Measurements from ENCODE around the gene ZNF688.

Gene ZNF688

GRCh38 chr16:30585022-30585399 lies 13.5 kb upstream of the ZNF688 start:
- no peak for DNase-seq

DNA sequence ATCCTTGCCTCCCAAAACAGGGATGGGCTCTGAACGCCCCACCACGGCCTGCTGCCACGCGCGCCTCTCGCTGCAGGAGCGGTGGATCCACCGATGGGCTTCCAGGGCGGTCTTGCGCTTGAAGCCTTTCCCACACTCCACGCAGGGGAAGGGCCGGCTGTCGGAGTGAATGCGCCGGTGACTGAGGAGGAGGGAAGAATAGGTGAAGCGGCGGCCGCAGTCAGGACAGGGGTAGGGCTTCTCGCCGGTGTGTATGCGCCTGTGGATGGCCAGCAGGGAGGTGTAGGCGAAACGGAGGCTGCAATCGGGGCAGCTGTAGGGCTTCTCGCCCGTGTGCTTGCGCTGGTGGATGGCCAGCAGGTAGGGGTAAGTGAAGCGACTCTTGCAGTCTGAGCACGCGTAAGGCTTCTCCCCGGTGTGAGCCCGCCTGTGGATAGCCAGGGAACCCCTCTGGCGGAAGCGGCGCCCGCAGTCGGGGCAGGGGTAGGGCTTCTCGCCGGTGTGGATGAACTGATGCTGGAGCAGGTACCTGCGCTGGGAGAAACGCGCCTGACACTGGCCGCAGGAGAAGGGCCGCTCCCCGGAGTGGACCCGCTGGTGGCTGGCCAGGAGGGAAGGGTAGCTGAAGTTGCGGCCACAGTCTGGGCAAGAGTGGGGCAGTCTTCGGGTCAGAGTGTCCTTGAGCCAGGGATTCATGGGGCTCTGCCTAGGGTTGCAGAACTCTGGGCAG lies 11.3 kb upstream of the ZNF688 start:
- DNase-seq = no peak

- no peak for DNase-seq
Observed at GRCh38 chr16:30581457-30581856, 9.9 kb upstream of the ZNF688 start.

- no peak for DNase-seq
Observed at GRCh38 chr16:30574678-30575077, 3.2 kb upstream of the ZNF688 start.

- DNase-seq = no peak
Observed at GRCh38 chr16:30570636-30571444, 674 bp downstream of the ZNF688 start.

- DNase-seq = no peak
Observed at GRCh38 chr16:30569746-30570635, 1.5 kb downstream of the ZNF688 start.

GRCh38 chr16:30569281-30569680 lies 2.2 kb downstream of the ZNF688 start:
- no peak for DNase-seq

GRCh38 chr16:30567991-30568638 lies 3.4 kb downstream of the ZNF688 start:
- DNase-seq = peak; percentile 18 to 95

DNA sequence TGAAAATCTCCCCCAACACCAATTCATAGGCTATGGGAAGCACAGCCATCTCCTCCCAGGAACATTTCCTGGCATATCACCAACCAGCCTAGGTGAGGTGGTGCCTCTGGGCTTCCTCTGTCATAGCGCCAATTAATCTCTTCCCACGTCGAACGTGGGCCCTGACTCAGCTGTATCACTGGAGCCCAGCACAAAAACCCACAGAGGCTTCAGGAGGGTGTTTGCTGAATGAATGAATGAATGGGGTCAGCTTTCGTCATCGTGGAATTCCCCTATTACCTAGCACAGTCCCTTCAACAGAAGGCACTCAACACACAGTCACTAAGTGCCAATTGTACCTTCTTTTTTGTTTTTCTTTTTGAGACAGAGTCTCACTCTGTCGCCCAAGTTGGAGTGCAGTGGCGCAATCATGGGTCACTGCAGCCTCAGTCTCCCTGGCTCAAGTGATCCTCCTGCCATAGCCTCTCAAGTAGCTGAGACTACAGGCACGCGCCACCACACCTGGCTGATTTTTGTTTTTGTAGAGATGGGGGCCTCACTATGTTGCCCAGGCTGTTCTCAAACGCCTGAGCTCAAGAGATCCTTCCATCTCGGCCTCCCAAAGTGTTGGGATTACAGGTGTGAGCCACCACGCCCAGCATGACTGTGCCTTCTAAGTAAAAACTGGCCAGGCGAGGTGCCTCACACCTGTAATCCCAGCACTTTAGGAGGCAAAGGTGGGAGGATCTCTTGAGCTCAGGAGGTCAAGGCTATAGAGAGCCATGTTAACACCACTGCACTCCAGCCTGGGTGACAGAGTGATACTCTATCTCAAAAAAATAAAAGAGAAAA lies 4.1 kb downstream of the ZNF688 start:
- DNase-seq = peak in 1 of 2 donors; percentile 10

GRCh38 chr16:30566531-30566930 lies 5.0 kb downstream of the ZNF688 start:
- DNase-seq = no peak

DNA sequence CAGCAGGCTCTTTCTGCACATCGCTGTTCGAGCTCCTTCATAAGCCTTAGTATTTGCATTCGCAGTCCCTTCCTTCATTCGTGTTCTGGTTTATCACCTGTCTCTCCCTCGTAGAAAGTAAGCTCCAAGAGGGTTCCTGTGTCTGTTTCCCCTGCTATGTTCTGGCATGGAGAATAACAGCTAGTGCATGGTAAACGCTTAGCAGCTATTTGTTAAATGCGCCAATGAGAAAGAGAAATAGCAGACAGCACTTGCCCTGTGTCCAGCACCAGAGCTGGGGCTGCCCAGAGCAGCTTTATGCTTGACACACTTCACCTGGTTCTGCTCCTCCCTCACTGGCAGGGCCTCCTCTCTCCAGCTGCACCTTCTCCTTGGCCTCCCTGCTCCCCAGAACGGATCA lies 5.5 kb downstream of the ZNF688 start:
- DNase-seq = no peak

- no peak for DNase-seq
Observed at GRCh38 chr16:30565526-30565925, 6.0 kb downstream of the ZNF688 start.

DNA sequence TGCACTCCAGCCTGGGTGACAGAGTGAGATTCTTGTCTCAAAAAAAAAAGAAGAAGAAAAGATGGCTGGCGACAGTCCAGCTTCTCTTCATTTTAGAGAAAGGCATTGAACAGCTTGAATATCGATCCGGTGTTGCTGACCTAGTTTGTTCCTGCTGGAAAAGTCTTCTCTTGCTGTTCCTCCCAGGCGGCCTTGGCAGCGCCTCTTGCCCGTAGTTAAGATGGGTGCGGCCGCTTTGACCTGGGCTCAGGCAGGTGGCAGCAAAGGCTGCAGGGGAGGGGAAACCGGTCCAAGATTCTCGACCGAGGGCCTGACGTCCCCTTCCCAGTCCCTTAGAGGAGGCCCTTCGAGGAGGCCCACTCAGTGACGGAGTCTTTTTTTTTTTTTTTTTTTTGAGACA lies 9.5 kb downstream of the ZNF688 start:
- DNase-seq = no peak

- peak; percentile 40 to 67 for DNase-seq
Observed at GRCh38 chr16:30561089-30561816, 10.3 kb downstream of the ZNF688 start.

DNA sequence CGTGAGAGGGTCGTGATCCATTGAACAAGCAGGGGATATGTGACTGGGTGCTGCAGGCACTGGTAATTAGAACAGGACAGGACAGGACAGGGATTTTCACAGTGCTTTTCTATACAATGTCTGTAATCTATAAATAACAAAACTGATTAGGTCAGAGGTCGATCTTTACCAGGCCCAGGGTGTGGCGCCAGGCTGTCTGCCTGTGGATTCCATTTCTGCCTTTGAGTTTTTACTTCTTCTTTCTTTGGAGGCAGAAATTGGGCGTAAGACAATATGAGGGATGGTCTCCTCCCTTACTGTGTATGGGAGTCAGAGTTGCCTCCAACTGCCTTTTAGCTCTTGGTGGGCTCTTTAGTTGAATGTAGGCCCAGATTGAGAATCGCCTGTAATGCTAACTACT lies 11.8 kb downstream of the ZNF688 start:
- DNase-seq = no peak

- no peak for DNase-seq
Observed at GRCh38 chr16:30558789-30559377, 12.6 kb downstream of the ZNF688 start.

DNA sequence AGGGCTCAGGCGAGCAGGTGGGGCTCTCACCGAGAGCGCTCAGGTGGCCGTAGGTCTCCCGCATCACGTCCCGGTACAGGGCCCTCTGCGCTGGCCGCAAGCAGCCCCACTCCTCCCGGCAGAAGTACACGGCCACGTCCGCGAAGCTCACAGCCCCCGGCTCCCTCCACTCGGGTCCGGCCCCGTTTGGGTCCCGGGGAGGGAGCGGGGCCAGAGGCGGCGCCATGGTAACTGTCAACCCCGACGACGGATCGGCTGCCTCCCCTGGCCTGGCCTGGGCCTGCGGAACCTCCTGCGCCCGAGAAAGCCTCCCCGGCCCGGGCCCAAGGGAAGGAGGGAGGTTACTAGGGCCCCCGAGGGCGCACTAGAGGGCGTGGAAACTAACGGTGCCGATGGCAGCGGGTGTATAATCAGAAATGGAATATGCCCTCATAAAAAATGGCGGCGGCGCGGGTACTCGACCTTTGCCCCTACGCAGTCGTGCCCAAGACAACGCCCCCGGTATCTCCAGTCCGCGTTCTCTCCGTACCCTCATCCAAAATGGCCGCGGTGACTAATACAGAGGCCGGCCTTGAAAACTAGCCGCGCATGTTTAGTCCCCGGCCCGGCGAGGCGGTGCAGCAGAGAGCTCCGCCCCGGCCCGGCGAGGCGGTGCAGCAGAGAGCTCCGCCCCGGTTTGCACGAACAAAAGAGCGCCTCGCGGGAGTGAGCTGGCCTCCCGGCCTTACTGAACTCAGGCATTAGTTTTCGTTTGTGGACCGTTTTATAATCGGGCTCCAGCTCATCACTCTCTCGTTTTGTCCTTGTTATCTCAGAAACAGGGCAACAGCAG lies 13.3 kb downstream of the ZNF688 start, which contains the start of gene ZNF764:
ZNF764 (minus strand) TSS at position 418 of the 832 bp plus-strand sequence; CDS start at position 226, 192 bp downstream.
- DNase-seq = peak; percentile 97 to 98

DNA sequence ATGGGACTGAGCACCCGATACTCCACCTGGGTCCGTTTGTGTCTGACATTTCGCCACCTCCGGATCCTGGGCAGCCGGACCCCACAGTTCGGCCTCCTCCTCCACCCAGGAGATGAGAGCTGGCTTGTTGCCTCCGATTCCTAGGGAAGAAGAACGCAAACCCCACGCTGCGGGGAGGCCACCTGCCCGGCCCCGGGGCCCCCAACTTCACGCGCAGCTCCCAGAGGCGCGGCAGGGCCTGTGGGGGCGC lies 13.9 kb downstream of the ZNF688 start:
- DNase-seq = no peak

- DNase-seq = no peak
Observed at GRCh38 chr16:30556125-30556473, 15.4 kb downstream of the ZNF688 start.

All from bone marrow (tissue), 2 donors.